Sigmoid colon (tissue), 4 donors: ENCODE data around the gene INTS3.

ENCODE experiments used
- EP300 ChIP-seq, 4 donors: sonication (generic); formaldehyde crosslinking; IDR thresholded peaks; one replicate each; pipeline ENCODE4 v1.6.1; 2017; ENCODE audit warnings: antibody characterized with exemption in 4 of 4
- POLR2A ChIP-seq, 2 donors: fragments of 450-650 bp; IDR thresholded peaks; one replicate each; pipeline ENCODE4 v1.6.1; 2016; ENCODE audit warnings: antibody characterized with exemption in 2 of 2, mild to moderate bottlenecking in 2 of 2, moderate library complexity in 2 of 2
- POLR2AphosphoS5 ChIP-seq, 4 donors: sonication (generic); formaldehyde crosslinking; IDR thresholded peaks; one replicate each; pipeline ENCODE4 v1.6.1; 2017; ENCODE audit warnings: antibody characterized with exemption in 4 of 4
- TF ChIP-seq, protein P1 (sequence below), 4 experiments: fragments of 450-650 bp in 3 of 4; fragments of 200-600 bp in 1 of 4; IDR thresholded peaks; one replicate each; pipeline ENCODE4 v1.5.1; 2016 to 2019; ENCODE audit warnings: antibody characterized with exemption in 4 of 4, mild to moderate bottlenecking in 3 of 4, moderate library complexity in 2 of 4

DNA sequence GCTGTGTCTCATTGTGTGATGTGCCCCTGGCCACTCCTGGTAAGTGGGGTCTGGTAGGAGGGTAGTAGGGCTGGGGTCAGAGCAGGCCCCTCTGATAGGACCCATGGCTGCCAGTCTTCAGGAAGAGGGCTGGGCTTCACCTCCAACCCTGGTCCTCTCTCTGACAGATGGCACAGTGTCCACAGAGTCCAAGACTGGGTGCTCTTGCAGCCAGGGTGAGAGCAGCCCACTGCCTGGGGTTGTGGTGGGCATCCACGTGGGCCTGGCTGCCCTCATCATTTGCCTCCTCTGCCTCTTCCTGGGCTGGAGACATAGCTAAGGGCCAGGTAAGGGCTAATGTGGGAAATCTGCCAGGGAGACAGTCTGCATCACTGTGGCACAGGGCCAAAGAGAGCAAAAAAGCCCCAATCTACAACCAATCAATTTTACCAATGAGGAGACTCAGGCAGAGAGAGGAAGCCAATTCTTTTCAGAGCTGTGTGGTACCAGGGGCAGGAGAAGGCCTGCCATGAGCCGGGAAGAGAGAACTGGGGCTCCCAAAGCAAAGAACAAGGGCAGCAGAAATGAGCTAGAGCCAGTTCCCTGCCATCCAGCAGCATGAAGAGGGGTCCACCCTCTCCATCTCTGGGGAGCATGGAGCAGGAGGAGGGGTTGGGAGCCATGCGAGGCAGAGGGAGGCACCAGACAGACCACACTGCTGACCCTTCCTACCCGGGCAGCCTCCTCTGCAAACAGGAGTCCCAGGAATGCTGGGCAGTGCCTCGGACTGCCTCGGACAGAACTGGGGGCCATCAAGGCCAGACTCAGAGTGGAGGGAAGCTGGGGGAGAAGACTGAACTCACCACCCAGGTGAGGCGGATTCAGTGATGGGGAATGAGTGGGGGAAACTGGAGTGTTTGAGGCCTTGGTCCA lies 74.2 kb downstream of the INTS3 start:
- TF ChIP-seq, protein P1, sequence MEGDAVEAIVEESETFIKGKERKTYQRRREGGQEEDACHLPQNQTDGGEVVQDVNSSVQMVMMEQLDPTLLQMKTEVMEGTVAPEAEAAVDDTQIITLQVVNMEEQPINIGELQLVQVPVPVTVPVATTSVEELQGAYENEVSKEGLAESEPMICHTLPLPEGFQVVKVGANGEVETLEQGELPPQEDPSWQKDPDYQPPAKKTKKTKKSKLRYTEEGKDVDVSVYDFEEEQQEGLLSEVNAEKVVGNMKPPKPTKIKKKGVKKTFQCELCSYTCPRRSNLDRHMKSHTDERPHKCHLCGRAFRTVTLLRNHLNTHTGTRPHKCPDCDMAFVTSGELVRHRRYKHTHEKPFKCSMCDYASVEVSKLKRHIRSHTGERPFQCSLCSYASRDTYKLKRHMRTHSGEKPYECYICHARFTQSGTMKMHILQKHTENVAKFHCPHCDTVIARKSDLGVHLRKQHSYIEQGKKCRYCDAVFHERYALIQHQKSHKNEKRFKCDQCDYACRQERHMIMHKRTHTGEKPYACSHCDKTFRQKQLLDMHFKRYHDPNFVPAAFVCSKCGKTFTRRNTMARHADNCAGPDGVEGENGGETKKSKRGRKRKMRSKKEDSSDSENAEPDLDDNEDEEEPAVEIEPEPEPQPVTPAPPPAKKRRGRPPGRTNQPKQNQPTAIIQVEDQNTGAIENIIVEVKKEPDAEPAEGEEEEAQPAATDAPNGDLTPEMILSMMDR (IDR thresholded peaks at IDR 0.05): no peak
- no peak for TF ChIP-seq EP300 (IDR thresholded peaks at IDR 0.05)
- no peak for TF ChIP-seq POLR2AphosphoS5 (IDR thresholded peaks at IDR 0.05)
- no peak for TF ChIP-seq POLR2A (IDR thresholded peaks at IDR 0.05)
